B cell (primary cell): ENCODE results near the gene SART3. TPM values are rescaled to one million over a fixed set of nuclear protein-coding genes. Genes with fewer than 3 reads are reported as not detected.

Source experiments
- ATAC-seq: fragments of 200-7000 bp; cut with Tn5 transposase; one replicate; pipeline ENCODE4 v1.10.0; 2021; ENCODE audit warnings: low read depth, mild to moderate bottlenecking, moderate number of reproducible peaks, moderate library complexity
- CTCF ChIA-PET: fragments of 350-600 bp; sonication (Branson Sonifier 250); formaldehyde crosslinking; loops from one replicate; lab custom pipeline; 2021; ENCODE audit warnings: antibody characterized with exemption, inconsistent platforms; lab: Charles Lee
- POLR2A ChIA-PET: fragments of 350-600 bp; sonication (Branson Sonifier 250); formaldehyde crosslinking; loops from one replicate; lab custom pipeline; 2021; ENCODE audit warnings: antibody characterized with exemption; lab: Charles Lee
- DNase-seq: peaks from one replicate; pipeline ENCODE4 v3.0.0; 2013
- H2AFZ ChIP-seq: 2 replicates; pipeline ENCODE4 v1.6.1; 2012; ENCODE audit warnings: mild to moderate bottlenecking, low read depth, low read length; ENCODE audit not compliant: insufficient read depth, poor library complexity, severe bottlenecking
- H3K27ac ChIP-seq, 2 donors: 1 replicate in 1 of 2; 2 replicates in 1 of 2; pipeline ENCODE4 v1.5.1; 2012 to 2013; ENCODE audit warnings: low read length in 2 of 2, mild to moderate bottlenecking in 2 of 2, moderate library complexity in 1 of 2
- H3K27me3 ChIP-seq, 4 experiments: fragments of 200-600 bp in 1 of 4; sonication (generic) in 1 of 4; replicated peaks in 1 of 4; 1 replicate in 2 of 4; 2 replicates in 2 of 4; pipeline versions ENCODE4 v1.6.1 to v1.7.0; 2013 to 2016; ENCODE audit warnings: low read length in 3 of 4, mild to moderate bottlenecking in 2 of 4, mixed read lengths in 1 of 4, moderate library complexity in 1 of 4; ENCODE audit not compliant: insufficient read depth in 4 of 4, control insufficient read depth in 3 of 4; ENCODE audit errors: control extremely low read depth in 1 of 4
- H3K36me3 ChIP-seq, 2 experiments: replicated peaks in 1 of 2; 1 replicate in 1 of 2; 2 replicates in 1 of 2; pipeline versions ENCODE4 v1.6.1 to v1.7.1; 2013; ENCODE audit warnings: low read length in 1 of 2; ENCODE audit not compliant: insufficient read depth in 2 of 2, control insufficient read depth in 1 of 2; ENCODE audit errors: control extremely low read depth in 1 of 2, extremely low read depth in 1 of 2
- H3K4me1 ChIP-seq, 2 donors: fragments of 200-600 bp in 1 of 2; sonication (generic) in 1 of 2; 1 replicate in 1 of 2; 2 replicates in 1 of 2; pipeline versions ENCODE4 v1.5.1 to v1.6.1; 2013 to 2017; ENCODE audit warnings: low read length in 2 of 2; ENCODE audit not compliant: control insufficient read depth in 2 of 2, insufficient read depth in 2 of 2
- H3K4me2 ChIP-seq: replicated peaks from 2 replicates; pipeline ENCODE3; 2012; ENCODE audit warnings: mild to moderate bottlenecking, low read depth, low read length; ENCODE audit not compliant: poor library complexity, severe bottlenecking
- H3K4me3 ChIP-seq, 5 experiments: fragments of 200-600 bp in 1 of 5; sonication (generic) in 1 of 5; 1 replicate in 3 of 5; 2 replicates in 2 of 5; pipeline versions ENCODE4 v1.5.1 to v1.7.0; 2011 to 2016; ENCODE audit warnings: low read length in 4 of 5, mild to moderate bottlenecking in 4 of 5, low read depth in 2 of 5, control low read depth in 1 of 5, moderate library complexity in 1 of 5; ENCODE audit not compliant: insufficient read depth in 1 of 5; ENCODE audit errors: control extremely low read depth in 1 of 5, extremely low read depth in 1 of 5
- H3K79me2 ChIP-seq: fragments of 200-600 bp; sonication (generic); one replicate; pipeline ENCODE4 v1.6.0; 2016; ENCODE audit warnings: low read length; ENCODE audit not compliant: control insufficient read depth, insufficient read depth
- H3K9ac ChIP-seq: fragments of 200-600 bp; sonication (generic); 2 replicates; pipeline ENCODE4 v1.6.1; 2017; ENCODE audit warnings: mild to moderate bottlenecking, low read length, moderate library complexity
- H3K9me3 ChIP-seq, 3 donors: one replicate each; pipeline versions ENCODE4 v1.6.1 to v1.7.1; 2013; ENCODE audit warnings: low read length in 2 of 3; ENCODE audit not compliant: control insufficient read depth in 2 of 3, insufficient read depth in 1 of 3; ENCODE audit errors: control extremely low read depth in 1 of 3
- H4K20me1 ChIP-seq: 2 replicates; pipeline ENCODE4 v1.6.0; 2012; ENCODE audit warnings: mild to moderate bottlenecking, low read length; ENCODE audit not compliant: insufficient read depth, control insufficient read depth, poor library complexity, severe bottlenecking
- H3K27ac Mint-ChIP-seq: one replicate; pipeline ENCODE4 v1.8.0; 2021; ENCODE audit warnings: mixed read lengths
- H3K27me3 Mint-ChIP-seq: one replicate; pipeline ENCODE4 v1.8.0; 2021; ENCODE audit warnings: mixed read lengths
- H3K4me1 Mint-ChIP-seq: one replicate; pipeline ENCODE4 v1.8.0; 2021; ENCODE audit warnings: mixed read lengths
- H3K4me3 Mint-ChIP-seq: one replicate; pipeline ENCODE4 v1.8.0; 2021; ENCODE audit warnings: mixed read lengths
- H3K9me3 Mint-ChIP-seq: one replicate; pipeline ENCODE4 v1.8.0; 2022; ENCODE audit warnings: mixed read lengths; ENCODE audit not compliant: insufficient read depth
- EZH2 ChIP-seq: IDR thresholded peaks from 2 replicates; pipeline ENCODE4 v1.6.1; 2012; ENCODE audit warnings: borderline replicate concordance, low read depth, mild to moderate bottlenecking, moderate library complexity, low read length; ENCODE audit not compliant: insufficient read depth, poor library complexity, severe bottlenecking
- WGBS: methylation state at CpG from one replicate; pipeline ENCODE4 v1.1.5; 2013; ENCODE audit warnings: missing lambda C conversion rate; ENCODE audit not compliant: insufficient coverage; 5-methylcytosine and 5-hydroxymethylcytosine counted together
- intact Hi-C: fragments of 100-400 bp; cut with micrococcal nuclease; formaldehyde crosslinking; loops from one replicate; pipeline ENCODE4 v1.10.0; 2022
- polyA plus RNA-seq: library from polyadenylated mRNA; depleted of rRNA; stranded (reverse); fragments of >200 nt; gene quantifications from 2 replicates; pipeline ENCODE4 v1.2.3, GENCODE V29; 2012
- total RNA-seq, 2 donors: library from RNA; stranded (reverse); fragments of 120-200 nt in 1 of 2; gene quantifications; 1 replicate in 1 of 2; 2 replicates in 1 of 2; pipeline versions ENCODE4 v1.2.3 to v1.2.4, GENCODE V29; 2013 to 2022
- TF ChIP-seq, protein P1 (sequence below): fragments of 200-600 bp; IDR thresholded peaks from one replicate; pipeline ENCODE4 v1.8.0; 2022; ENCODE audit warnings: antibody characterized with exemption, mild to moderate bottlenecking

SART3 gene
- total and polyA plus RNA-seq, 2 donors (not counting 1 experiment from before 2014, with no cell fraction given): 24.1 to 131 TPM

DNA sequence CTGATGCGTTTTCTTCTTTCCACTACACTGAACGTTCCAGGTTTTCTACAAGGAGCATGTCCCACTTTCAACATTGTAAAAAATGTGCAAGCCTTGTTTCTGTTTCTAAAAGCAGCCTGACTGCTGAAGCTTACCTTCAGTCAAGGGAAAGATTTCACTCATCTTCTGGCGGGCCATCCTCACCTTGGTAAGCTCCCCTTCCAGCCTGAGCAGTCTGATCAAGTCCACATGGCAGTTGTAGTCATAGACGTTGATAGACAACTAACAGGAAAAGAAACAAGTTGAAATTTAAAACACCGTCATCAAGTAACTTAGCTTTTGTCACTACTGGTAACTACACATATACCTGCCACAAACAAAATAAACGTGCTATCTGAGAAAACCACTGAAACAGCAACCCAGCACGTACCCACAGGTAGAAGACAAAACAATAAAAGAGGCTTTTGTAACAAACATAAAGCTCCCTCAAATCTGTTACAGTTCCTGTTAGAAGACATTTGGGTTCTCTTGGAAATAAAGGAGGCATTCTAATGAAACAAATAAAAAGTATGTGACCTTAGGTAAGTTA lies 11.9 kb downstream of the SART3 start:
- CTCF ChIA-PET: interaction anchor here (0.6 to 1.7 kb wide), 4 partner anchors 70 to 503 kb away, joined by 3 to 9 read pairs (median 4); no protein-coding TSS in a partner anchor
- Histone ChIP-seq H3K27ac (no peak overlapping the region), H3K79me2 (peaks cover 98% of the 10 kb centered on the region), H3K4me3 (no peak overlapping the region), H3K9ac (no peak overlapping the region), H2AFZ (no peak overlapping the region), H3K36me3 (peaks cover 9 to 48% of the 10 kb centered on the region in 2 experiments), H3K9me3 (no peaks in the 10 kb centered on the region), H3K4me1 (peaks cover 0 to 10% of the 10 kb centered on the region in 2 donors), H4K20me1 (peaks cover 43% of the 10 kb centered on the region), H3K4me2 (no peak overlapping the region), H3K27me3 (no peaks in the 10 kb centered on the region)
- Mint-ChIP-seq H3K27ac (no peak overlapping the region), H3K4me1 (peaks cover 39% of the 10 kb centered on the region), H3K4me3 (no peak overlapping the region), H3K27me3 (no peaks in the 10 kb centered on the region), H3K9me3 (no peaks in the 10 kb centered on the region)
- intact Hi-C loops: no loop called here
- DNase-seq (no peak), ATAC-seq (no peak)
- POLR2A ChIA-PET: no interaction called here
- TF ChIP-seq, protein P1, sequence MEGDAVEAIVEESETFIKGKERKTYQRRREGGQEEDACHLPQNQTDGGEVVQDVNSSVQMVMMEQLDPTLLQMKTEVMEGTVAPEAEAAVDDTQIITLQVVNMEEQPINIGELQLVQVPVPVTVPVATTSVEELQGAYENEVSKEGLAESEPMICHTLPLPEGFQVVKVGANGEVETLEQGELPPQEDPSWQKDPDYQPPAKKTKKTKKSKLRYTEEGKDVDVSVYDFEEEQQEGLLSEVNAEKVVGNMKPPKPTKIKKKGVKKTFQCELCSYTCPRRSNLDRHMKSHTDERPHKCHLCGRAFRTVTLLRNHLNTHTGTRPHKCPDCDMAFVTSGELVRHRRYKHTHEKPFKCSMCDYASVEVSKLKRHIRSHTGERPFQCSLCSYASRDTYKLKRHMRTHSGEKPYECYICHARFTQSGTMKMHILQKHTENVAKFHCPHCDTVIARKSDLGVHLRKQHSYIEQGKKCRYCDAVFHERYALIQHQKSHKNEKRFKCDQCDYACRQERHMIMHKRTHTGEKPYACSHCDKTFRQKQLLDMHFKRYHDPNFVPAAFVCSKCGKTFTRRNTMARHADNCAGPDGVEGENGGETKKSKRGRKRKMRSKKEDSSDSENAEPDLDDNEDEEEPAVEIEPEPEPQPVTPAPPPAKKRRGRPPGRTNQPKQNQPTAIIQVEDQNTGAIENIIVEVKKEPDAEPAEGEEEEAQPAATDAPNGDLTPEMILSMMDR: no peak
- no peak for TF ChIP-seq EZH2
- 74% methylated on average over 5 of the region's 7 CpGs for WGBS

- H3K27ac ChIP-seq: no peak overlapping the region
- Mint-ChIP-seq H3K9me3 (no peaks in the 10 kb centered on the region), H3K27me3 (no peaks in the 10 kb centered on the region), H3K27ac (no peak overlapping the region), H3K4me3 (no peak overlapping the region), H3K4me1 (peaks cover 34% of the 10 kb centered on the region)
- ChIA-PET CTCF (no interaction called here), POLR2A (no interaction called here)
- no peaks in the 10 kb centered on the region for H3K9me3 ChIP-seq
- H3K4me1 ChIP-seq: peaks cover 0 to 7% of the 10 kb centered on the region in 2 donors
- H3K79me2 ChIP-seq: peaks cover 97% of the 10 kb centered on the region
- H3K9ac ChIP-seq: no peak overlapping the region
- peaks cover 11 to 61% of the 10 kb centered on the region in 2 experiments for H3K36me3 ChIP-seq
- no peak for ATAC-seq
- peaks cover 57% of the 10 kb centered on the region for H4K20me1 ChIP-seq
- H3K27me3 ChIP-seq: no peaks in the 10 kb centered on the region
- intact Hi-C loops: no loop called here
- no peak overlapping the region for H2AFZ ChIP-seq
- no peak overlapping the region for H3K4me2 ChIP-seq
- TF ChIP-seq EZH2: no peak
- TF ChIP-seq, protein P1: no peak
- no peak overlapping the region for H3K4me3 ChIP-seq
- 85% methylated on average over 9 of the region's 9 CpGs for WGBS
- no peak for DNase-seq
Measured at GRCh38 chr12:108547686-108548085, 13.3 kb downstream of the SART3 start.
